ENCODE measurements around the gene ZNF311. TPM values are rescaled to one million over a fixed set of nuclear protein-coding genes. Genes with fewer than 3 reads are reported as not detected.

Gene ZNF311
- total RNA-seq, 1 experiment from 2014 or later = 0.57 TPM

- Histone ChIP-seq H4K5ac (ENCODE audit: insufficient read length, low read depth, low read length) (no peak overlapping the region), H3K27ac (ENCODE audit: insufficient read length, low read depth, low read length) (no peak overlapping the region), H2AK5ac (ENCODE audit: insufficient read length, low read length) (no peak overlapping the region), H3K4ac (ENCODE audit: low read depth, low read length) (no peak overlapping the region), H3K9ac (ENCODE audit: extremely low read depth, insufficient read length, low read length) (no peak overlapping the region), H4K8ac (replicated peaks; ENCODE audit: insufficient read length, low read depth, low read length) (no peak overlapping the region), H3K27me3 (ENCODE audit: insufficient read depth, low read length) (no peaks in the 10 kb centered on the region), H3K4me2 (ENCODE audit: insufficient read depth, insufficient read length, low read length) (no peak overlapping the region), H3K23ac (ENCODE audit: insufficient read length, low read depth, low read length) (no peak overlapping the region), H3K79me1 (ENCODE audit: insufficient read depth, low read depth, low read length, poor library complexity, severe bottlenecking) (no peaks in the 10 kb centered on the region), H2BK15ac (ENCODE audit: low read depth, low read length) (no peak overlapping the region), H2BK12ac (ENCODE audit: insufficient read length, low read depth, low read length) (no peak overlapping the region), H4K91ac (ENCODE audit: insufficient read length, low read depth, low read length) (no peak overlapping the region), H2BK120ac (ENCODE audit: low read depth, low read length, poor library complexity, severe bottlenecking) (no peak overlapping the region), H3K14ac (ENCODE audit: insufficient read depth, low read length) (no peak overlapping the region), H4K20me1 (ENCODE audit: control insufficient read depth, insufficient read depth, insufficient read length) (no peaks in the 10 kb centered on the region), H3K79me2 (ENCODE audit: insufficient read depth, low read length) (no peaks in the 10 kb centered on the region), H3K56ac (ENCODE audit: insufficient read length, low read depth, low read length) (no peak overlapping the region), H3K18ac (ENCODE audit: insufficient read length, low read depth, low read length) (no peak overlapping the region), H3K9me3 (ENCODE audit: control insufficient read depth, low read depth, low read length) (no peaks in the 10 kb centered on the region), H2BK20ac (ENCODE audit: low read depth, low read length, poor library complexity, severe bottlenecking) (no peak overlapping the region), H3K4me1 (ENCODE audit: insufficient read depth, low read length) (no peaks in the 10 kb centered on the region; the same call in 1 of the 2 replicates), H3T11ph (ENCODE audit: low read length) (no peak overlapping the region), H3K23me2 (ENCODE audit: insufficient read length, low read depth, low read length, poor library complexity, severe bottlenecking) (no peaks in the 10 kb centered on the region), H2BK5ac (ENCODE audit: insufficient read length, low read length) (no peak overlapping the region), H2AFZ (ENCODE audit: low read length) (no peak overlapping the region)
- no peak overlapping the region for H3K4me3 Mint-ChIP-seq
- H3K27me3 Mint-ChIP-seq (ENCODE audit: low read depth) = peaks cover 4% of the 10 kb centered on the region; the same call in 1 of the 2 replicates
- WGBS (ENCODE audit: extremely low coverage, insufficient read length, low lambda C conversion rate) = no CpG with 5 or more reads among the region's 2 CpGs
- DNase-seq = no peak
- no peaks in the 10 kb centered on the region for H3K36me3 Mint-ChIP-seq (ENCODE audit: insufficient read depth in 1 of 3, low read depth in 3 of 3)
- no peaks in the 10 kb centered on the region for H3K9me3 Mint-ChIP-seq
- H3K27ac Mint-ChIP-seq = no peak overlapping the region
- TF ChIP-seq, protein P1, sequence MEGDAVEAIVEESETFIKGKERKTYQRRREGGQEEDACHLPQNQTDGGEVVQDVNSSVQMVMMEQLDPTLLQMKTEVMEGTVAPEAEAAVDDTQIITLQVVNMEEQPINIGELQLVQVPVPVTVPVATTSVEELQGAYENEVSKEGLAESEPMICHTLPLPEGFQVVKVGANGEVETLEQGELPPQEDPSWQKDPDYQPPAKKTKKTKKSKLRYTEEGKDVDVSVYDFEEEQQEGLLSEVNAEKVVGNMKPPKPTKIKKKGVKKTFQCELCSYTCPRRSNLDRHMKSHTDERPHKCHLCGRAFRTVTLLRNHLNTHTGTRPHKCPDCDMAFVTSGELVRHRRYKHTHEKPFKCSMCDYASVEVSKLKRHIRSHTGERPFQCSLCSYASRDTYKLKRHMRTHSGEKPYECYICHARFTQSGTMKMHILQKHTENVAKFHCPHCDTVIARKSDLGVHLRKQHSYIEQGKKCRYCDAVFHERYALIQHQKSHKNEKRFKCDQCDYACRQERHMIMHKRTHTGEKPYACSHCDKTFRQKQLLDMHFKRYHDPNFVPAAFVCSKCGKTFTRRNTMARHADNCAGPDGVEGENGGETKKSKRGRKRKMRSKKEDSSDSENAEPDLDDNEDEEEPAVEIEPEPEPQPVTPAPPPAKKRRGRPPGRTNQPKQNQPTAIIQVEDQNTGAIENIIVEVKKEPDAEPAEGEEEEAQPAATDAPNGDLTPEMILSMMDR (conservative IDR thresholded peaks at IDR 0.05) = no peak
- no peaks in the 10 kb centered on the region for H3K4me1 Mint-ChIP-seq
These were observed 20.9 kb upstream of the ZNF311 start for GRCh38 chr6:29025927-29026585.

All from H9 (cell line).